Measurements from ENCODE around the gene KIAA0586. TPM values are rescaled to one million over a fixed set of nuclear protein-coding genes. Genes with fewer than 3 reads are reported as not detected.

KIAA0586 gene
- total RNA-seq, 1 experiment from 2014 or later, result 20.9 TPM

DNA sequence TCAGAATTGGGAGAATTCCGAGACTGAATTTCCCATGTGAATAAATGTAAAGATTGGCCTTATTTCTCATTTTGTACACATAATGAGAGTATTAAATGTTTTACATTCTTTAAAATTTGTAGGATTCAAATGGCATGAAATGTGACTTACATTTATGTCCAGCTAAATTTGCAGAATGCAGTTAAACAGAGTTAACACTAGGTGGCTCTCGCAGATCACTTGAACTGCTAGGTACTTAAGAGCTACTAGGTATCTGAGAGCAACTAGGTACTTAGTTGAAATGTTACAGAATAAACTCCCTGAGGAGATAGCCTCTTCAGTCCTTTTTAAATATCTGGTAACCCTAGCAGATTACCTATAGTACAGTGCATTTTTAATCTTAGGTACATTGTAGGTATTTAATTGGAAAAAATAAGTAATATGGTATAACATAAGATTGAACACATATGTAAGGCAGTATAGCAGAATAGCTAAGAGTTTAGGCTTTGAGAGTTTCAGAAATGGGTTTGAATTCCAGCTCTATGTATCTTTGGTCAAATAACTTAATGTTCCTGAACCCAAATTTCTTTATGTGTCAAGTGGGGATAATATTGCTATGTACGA, 73.8 kb downstream of the KIAA0586 start:
- no peak for DNase-seq

More for the DNA sequence above, 73.8 kb downstream of the KIAA0586 start:
- Histone ChIP-seq H3K23me2 (ENCODE audit: insufficient read length, low read depth, low read length, poor library complexity, severe bottlenecking) (no peaks in the 10 kb centered on the region), H3K79me2 (ENCODE audit: insufficient read depth, low read length) (no peaks in the 10 kb centered on the region), H3K56ac (ENCODE audit: insufficient read length, low read depth, low read length) (no peak overlapping the region), H3K23ac (ENCODE audit: insufficient read length, low read depth, low read length) (no peak overlapping the region), H3K79me1 (ENCODE audit: insufficient read depth, low read depth, low read length, poor library complexity, severe bottlenecking) (no peaks in the 10 kb centered on the region), H4K20me1 (ENCODE audit: control insufficient read depth, insufficient read depth, insufficient read length) (no peaks in the 10 kb centered on the region), H4K8ac (replicated peaks; ENCODE audit: insufficient read length, low read depth, low read length) (no peak overlapping the region), H3K4me2 (ENCODE audit: insufficient read depth, insufficient read length, low read length) (no peak overlapping the region), H4K91ac (ENCODE audit: insufficient read length, low read depth, low read length) (no peak overlapping the region), H2BK12ac (ENCODE audit: insufficient read length, low read depth, low read length) (no peak overlapping the region), H3K18ac (ENCODE audit: insufficient read length, low read depth, low read length) (no peak overlapping the region), H4K5ac (ENCODE audit: insufficient read length, low read depth, low read length) (no peak overlapping the region), H2BK15ac (ENCODE audit: low read depth, low read length) (no peak overlapping the region), H2AK5ac (ENCODE audit: insufficient read length, low read length) (no peak overlapping the region), H3K14ac (ENCODE audit: insufficient read depth, low read length) (no peak overlapping the region), H2BK5ac (ENCODE audit: insufficient read length, low read length) (no peak overlapping the region), H3K9ac (ENCODE audit: extremely low read depth, insufficient read length, low read length) (no peak overlapping the region), H2BK120ac (ENCODE audit: low read depth, low read length, poor library complexity, severe bottlenecking) (no peak overlapping the region), H3K27me3 (ENCODE audit: insufficient read depth, low read length) (no peaks in the 10 kb centered on the region), H2BK20ac (ENCODE audit: low read depth, low read length, poor library complexity, severe bottlenecking) (no peak overlapping the region), H3K4me1 (ENCODE audit: insufficient read depth, low read length) (no peaks in the 10 kb centered on the region), H3K27ac (ENCODE audit: insufficient read length, low read depth, low read length) (no peak overlapping the region), H3T11ph (ENCODE audit: low read length) (no peak overlapping the region), H3K9me3 (ENCODE audit: control insufficient read depth, low read depth, low read length) (no peaks in the 10 kb centered on the region), H2AFZ (ENCODE audit: low read length) (no peak overlapping the region), H3K4ac (ENCODE audit: low read depth, low read length) (no peak overlapping the region)
- TF ChIP-seq, protein P1, sequence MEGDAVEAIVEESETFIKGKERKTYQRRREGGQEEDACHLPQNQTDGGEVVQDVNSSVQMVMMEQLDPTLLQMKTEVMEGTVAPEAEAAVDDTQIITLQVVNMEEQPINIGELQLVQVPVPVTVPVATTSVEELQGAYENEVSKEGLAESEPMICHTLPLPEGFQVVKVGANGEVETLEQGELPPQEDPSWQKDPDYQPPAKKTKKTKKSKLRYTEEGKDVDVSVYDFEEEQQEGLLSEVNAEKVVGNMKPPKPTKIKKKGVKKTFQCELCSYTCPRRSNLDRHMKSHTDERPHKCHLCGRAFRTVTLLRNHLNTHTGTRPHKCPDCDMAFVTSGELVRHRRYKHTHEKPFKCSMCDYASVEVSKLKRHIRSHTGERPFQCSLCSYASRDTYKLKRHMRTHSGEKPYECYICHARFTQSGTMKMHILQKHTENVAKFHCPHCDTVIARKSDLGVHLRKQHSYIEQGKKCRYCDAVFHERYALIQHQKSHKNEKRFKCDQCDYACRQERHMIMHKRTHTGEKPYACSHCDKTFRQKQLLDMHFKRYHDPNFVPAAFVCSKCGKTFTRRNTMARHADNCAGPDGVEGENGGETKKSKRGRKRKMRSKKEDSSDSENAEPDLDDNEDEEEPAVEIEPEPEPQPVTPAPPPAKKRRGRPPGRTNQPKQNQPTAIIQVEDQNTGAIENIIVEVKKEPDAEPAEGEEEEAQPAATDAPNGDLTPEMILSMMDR (conservative IDR thresholded peaks at IDR 0.05), result peak; percentile 92
- no peaks in the 10 kb centered on the region for H3K27me3 Mint-ChIP-seq (ENCODE audit: low read depth)
- no peaks in the 10 kb centered on the region for H3K4me1 Mint-ChIP-seq
- H3K36me3 Mint-ChIP-seq (ENCODE audit: insufficient read depth in 1 of 3, low read depth in 3 of 3), result peaks cover 0 to 7% (median 5%) of the 10 kb centered on the region in 3 experiments; a peak in 3 of 7 replicates
- no CpG with 5 or more reads among the region's 3 CpGs for WGBS (ENCODE audit: extremely low coverage, insufficient read length, low lambda C conversion rate)
- H3K27ac Mint-ChIP-seq, result no peak overlapping the region
- no peaks in the 10 kb centered on the region for H3K9me3 Mint-ChIP-seq
- no peak overlapping the region for H3K4me3 Mint-ChIP-seq
